GM20000 (cell line): ENCODE data around the gene EXOC4.

ENCODE experiments used
- DNase-seq: peaks from one replicate; pipeline ENCODE4 v3.0.0; 2012; ENCODE audit warnings: low spot score
- CTCF ChIP-seq: IDR thresholded peaks from 2 replicates; pipeline ENCODE4 v1.5.1; 2012; ENCODE audit warnings: mild to moderate bottlenecking, control low read depth; ENCODE audit errors: extremely low read depth, missing control alignments

The EXOC4 gene

GRCh38 chr7:133511252-133511651, 258.4 kb downstream of the EXOC4 start:
- no peak for TF ChIP-seq CTCF
- no peak for DNase-seq

GRCh38 chr7:133511708-133512107, 258.8 kb downstream of the EXOC4 start:
- no peak for TF ChIP-seq CTCF
- no peak for DNase-seq

- DNase-seq: no peak
- TF ChIP-seq CTCF: no peak
These were observed 259.7 kb downstream of the EXOC4 start for GRCh38 chr7:133512560-133512959.

GRCh38 chr7:133513608-133514007, 260.7 kb downstream of the EXOC4 start:
- DNase-seq: no peak
- TF ChIP-seq CTCF: no peak

GRCh38 chr7:133514551-133514950, 261.7 kb downstream of the EXOC4 start:
- TF ChIP-seq CTCF: no peak
- DNase-seq: no peak

GRCh38 chr7:133517766-133518165, 264.9 kb downstream of the EXOC4 start:
- DNase-seq: no peak
- no peak for TF ChIP-seq CTCF

- DNase-seq: no peak
- TF ChIP-seq CTCF: no peak
These were observed 265.8 kb downstream of the EXOC4 start for GRCh38 chr7:133518718-133519117.
